Measurements from ENCODE around the gene MPPE1.

The MPPE1 gene

GRCh38 chr18:11882636-11883035, 25.5 kb downstream of the MPPE1 start:
- Histone ChIP-seq H3K27ac (ENCODE audit: low read length) (no peak overlapping the region), H3K9me3 (ENCODE audit: insufficient read depth, low read length) (no peaks in the 10 kb centered on the region), H3K9ac (ENCODE audit: low read length) (no peak overlapping the region), H4K20me1 (ENCODE audit: insufficient read depth, low read length) (0 out of 2 replicates have a peak, but pooled peaks cover 3% of the 10 kb centered on the region), H2AFZ (ENCODE audit: low read depth, low read length) (no peak overlapping the region), H3K4me2 (ENCODE audit: low read length) (peak overlapping the region; percentile 50), H3K4me3 (ENCODE audit: low read length) (no peak overlapping the region), H3K4me1 (ENCODE audit: low read length) (peaks cover 51% of the 10 kb centered on the region), H3K27me3 (ENCODE audit: low read depth, low read length) (no peaks in the 10 kb centered on the region), H3K79me2 (ENCODE audit: low read length) (no peaks in the 10 kb centered on the region), H3K36me3 (replicated peaks; ENCODE audit: low read depth, low read length) (peaks cover 45% of the 10 kb centered on the region)
- TF ChIP-seq EZH2phosphoT487 (IDR thresholded peaks at IDR 0.05; ENCODE audit: low read depth) (no peak), CTCF (IDR thresholded peaks at IDR 0.05; ENCODE audit: low read depth, low read length) (no peak)

DNA sequence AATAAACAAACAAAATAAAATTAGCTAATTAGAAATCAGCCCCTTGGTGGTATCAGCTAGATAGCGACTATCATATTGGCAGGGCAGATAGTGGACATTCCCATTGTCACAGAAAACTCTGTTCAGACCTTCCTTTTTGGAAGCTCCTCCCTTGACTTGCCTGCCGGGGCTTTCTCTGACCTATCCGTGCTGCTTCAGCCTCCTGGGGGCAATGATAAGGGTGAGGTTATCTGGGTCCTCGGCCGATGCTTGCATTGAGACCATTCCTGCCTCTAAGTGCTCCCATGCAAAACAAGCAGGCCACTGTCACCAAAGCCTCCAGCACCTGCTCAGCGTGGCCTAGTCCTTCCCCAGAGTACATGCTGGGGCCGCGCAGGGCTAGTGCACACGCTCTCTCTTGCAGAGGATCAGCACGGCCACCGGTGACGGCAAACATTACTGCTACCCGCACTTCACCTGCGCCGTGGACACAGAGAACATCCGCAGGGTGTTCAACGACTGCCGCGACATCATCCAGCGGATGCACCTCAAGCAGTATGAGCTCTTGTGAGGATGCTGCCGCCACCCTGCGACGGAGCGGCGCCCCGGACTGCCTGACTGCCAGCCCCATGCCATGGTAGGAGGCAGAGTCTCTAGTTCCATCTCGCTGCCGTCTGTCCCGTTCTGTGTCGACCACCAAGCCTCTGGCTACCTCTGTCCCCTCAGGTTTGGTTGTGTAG, 27.4 kb downstream of the MPPE1 start:
- no peak overlapping the region for H3K4me3 ChIP-seq (ENCODE audit: low read length)
- no peak overlapping the region for H3K4me2 ChIP-seq (ENCODE audit: low read length)
- TF ChIP-seq EZH2phosphoT487 (IDR thresholded peaks at IDR 0.05; ENCODE audit: low read depth) (no peak), CTCF (IDR thresholded peaks at IDR 0.05; ENCODE audit: low read depth, low read length) (no peak)
- no peak overlapping the region for H2AFZ ChIP-seq (ENCODE audit: low read depth, low read length)
- H3K9me3 ChIP-seq (ENCODE audit: insufficient read depth, low read length): no peaks in the 10 kb centered on the region
- H3K9ac ChIP-seq (ENCODE audit: low read length): no peak overlapping the region
- H3K36me3 ChIP-seq (replicated peaks; ENCODE audit: low read depth, low read length): peaks cover 30% of the 10 kb centered on the region
- H3K27ac ChIP-seq (ENCODE audit: low read length): no peak overlapping the region
- peaks cover 33% of the 10 kb centered on the region for H3K4me1 ChIP-seq (ENCODE audit: low read length)
- no peaks in the 10 kb centered on the region for H3K27me3 ChIP-seq (ENCODE audit: low read depth, low read length)
- H4K20me1 ChIP-seq (ENCODE audit: insufficient read depth, low read length): no peaks in the 10 kb centered on the region
- no peaks in the 10 kb centered on the region for H3K79me2 ChIP-seq (ENCODE audit: low read length)

GRCh38 chr18:11877497-11878135, 30.5 kb downstream of the MPPE1 start:
- H3K4me3 ChIP-seq (ENCODE audit: low read length): no peak overlapping the region
- no peak overlapping the region for H3K9ac ChIP-seq (ENCODE audit: low read length)
- no peak overlapping the region for H3K27ac ChIP-seq (ENCODE audit: low read length)
- H3K27me3 ChIP-seq (ENCODE audit: low read depth, low read length): no peaks in the 10 kb centered on the region
- peaks cover 11% of the 10 kb centered on the region for H3K36me3 ChIP-seq (replicated peaks; ENCODE audit: low read depth, low read length)
- no peak overlapping the region for H2AFZ ChIP-seq (ENCODE audit: low read depth, low read length)
- no peaks in the 10 kb centered on the region for H3K9me3 ChIP-seq (ENCODE audit: insufficient read depth, low read length)
- no peak overlapping the region for H3K4me2 ChIP-seq (ENCODE audit: low read length)
- no peaks in the 10 kb centered on the region for H3K79me2 ChIP-seq (ENCODE audit: low read length)
- peaks cover 8% of the 10 kb centered on the region for H3K4me1 ChIP-seq (ENCODE audit: low read length)
- no peaks in the 10 kb centered on the region for H4K20me1 ChIP-seq (ENCODE audit: insufficient read depth, low read length)
- no peak for TF ChIP-seq EZH2phosphoT487 (IDR thresholded peaks at IDR 0.05; ENCODE audit: low read depth)
- TF ChIP-seq CTCF (IDR thresholded peaks at IDR 0.05; ENCODE audit: low read depth, low read length): no peak

DNA sequence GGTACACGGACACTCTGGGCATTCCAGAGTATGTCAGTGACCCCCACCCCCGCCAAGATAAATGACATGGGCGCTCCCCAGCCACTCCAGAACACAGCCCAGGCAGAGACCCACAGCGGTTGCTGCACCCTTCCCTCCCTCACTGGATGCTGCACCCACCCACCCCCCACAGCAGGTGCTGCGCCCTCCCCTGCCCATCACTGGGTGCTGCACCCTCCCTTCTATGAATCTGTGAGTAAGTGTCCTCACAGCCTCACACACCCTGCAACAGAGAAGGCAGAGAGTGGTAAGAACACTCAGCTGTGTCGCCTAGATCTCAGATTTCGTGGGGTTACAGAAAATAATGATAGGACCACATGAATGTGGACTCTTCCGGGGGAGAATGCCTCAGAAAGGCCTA, 33.4 kb downstream of the MPPE1 start:
- Histone ChIP-seq H3K27ac (ENCODE audit: low read length) (no peak overlapping the region), H3K9ac (ENCODE audit: low read length) (no peak overlapping the region), H3K4me1 (ENCODE audit: low read length) (peaks cover 20% of the 10 kb centered on the region), H3K79me2 (ENCODE audit: low read length) (no peaks in the 10 kb centered on the region), H4K20me1 (ENCODE audit: insufficient read depth, low read length) (no peaks in the 10 kb centered on the region), H3K27me3 (ENCODE audit: low read depth, low read length) (no peaks in the 10 kb centered on the region), H2AFZ (ENCODE audit: low read depth, low read length) (no peak overlapping the region), H3K36me3 (replicated peaks; ENCODE audit: low read depth, low read length) (no peaks in the 10 kb centered on the region), H3K4me2 (ENCODE audit: low read length) (no peak overlapping the region), H3K4me3 (ENCODE audit: low read length) (no peak overlapping the region), H3K9me3 (ENCODE audit: insufficient read depth, low read length) (no peaks in the 10 kb centered on the region)
- TF ChIP-seq EZH2phosphoT487 (IDR thresholded peaks at IDR 0.05; ENCODE audit: low read depth): no peak

Measured in OCI-LY3 (cell line).